Tibial nerve (tissue), 4 donors: ENCODE results near the gene NCOA3. TPM values are rescaled to one million over a fixed set of nuclear protein-coding genes. Genes with fewer than 3 reads are reported as not detected.
A peak's percentile ranks its signal among the peaks of the same experiment; 100 is the strongest.

Source experiments
- DNase-seq, 2 donors: peaks; one replicate each; pipeline ENCODE4 v3.0.0-alpha.2; 2019; ENCODE audit warnings: low spot score in 2 of 2
- H3K27ac ChIP-seq, 4 donors: fragments of 200-600 bp; sonication (generic) in 3 of 4; one replicate each; pipeline ENCODE4 v1.5.1; 2017 to 2019; ENCODE audit warnings: mild to moderate bottlenecking in 1 of 4
- H3K27me3 ChIP-seq, 2 donors: fragments of 200-600 bp; sonication (generic) in 1 of 2; one replicate each; pipeline versions ENCODE4 v1.5.1 to v1.6.0; 2017 to 2019
- H3K36me3 ChIP-seq, 3 donors: fragments of 200-600 bp; sonication (generic); one replicate each; pipeline ENCODE4 v1.5.1; 2018 to 2019
- H3K4me1 ChIP-seq, 4 donors: fragments of 200-600 bp; sonication (generic) in 3 of 4; one replicate each; pipeline ENCODE4 v1.5.1; 2017 to 2019
- H3K4me3 ChIP-seq, 4 donors: fragments of 200-600 bp; sonication (generic) in 3 of 4; one replicate each; pipeline ENCODE4 v1.5.1; 2017 to 2019; ENCODE audit warnings: mild to moderate bottlenecking in 1 of 4, moderate library complexity in 1 of 4
- H3K9me3 ChIP-seq, 4 donors: fragments of 200-600 bp; sonication (generic) in 3 of 4; one replicate each; pipeline ENCODE4 v1.5.1; 2017 to 2019
- CTCF ChIP-seq, 5 experiments: fragments of 200-600 bp in 3 of 5; fragments of 450-650 bp in 2 of 5; sonication (generic) in 3 of 5; IDR thresholded peaks; one replicate each; pipeline ENCODE4 v1.5.1; 2016 to 2019; ENCODE audit warnings: antibody characterized with exemption in 5 of 5, mild to moderate bottlenecking in 3 of 5, moderate library complexity in 2 of 5
- EP300 ChIP-seq, 2 donors: sonication (generic); formaldehyde crosslinking; IDR thresholded peaks; one replicate each; pipeline ENCODE4 v1.6.1; 2017; ENCODE audit warnings: antibody characterized with exemption in 2 of 2, mild to moderate bottlenecking in 1 of 2
- POLR2A ChIP-seq, 2 donors: fragments of 450-650 bp; IDR thresholded peaks; one replicate each; pipeline ENCODE4 v1.6.1; 2017; ENCODE audit warnings: antibody characterized with exemption in 2 of 2, mild to moderate bottlenecking in 2 of 2, moderate library complexity in 2 of 2
- WGBS, 2 donors: methylation state at CpG; one replicate each; pipeline ENCODE4 v1.1.5; 2018; 5-methylcytosine and 5-hydroxymethylcytosine counted together
- total RNA-seq, 4 donors: library from RNA; depleted of rRNA; stranded (reverse); fragments of >200 nt; gene quantifications; one replicate each; pipeline ENCODE4 v1.1.0, GENCODE V29; 2016

The NCOA3 gene
- 10 to 100 TPM; 38.0 to 48.9 (median 40.7) TPM for total RNA-seq

- WGBS, 2 donors: 1% methylated on average over 61 to 74 of the region's 74 CpGs
- H3K36me3 ChIP-seq: no peaks in the 10 kb centered on the region
- peak within 1 kb of the TSS; percentile 83 to 97 (median 96) for H3K27ac ChIP-seq
- peak within 1 kb of the TSS; percentile 86 to 99 (median 92) for H3K4me3 ChIP-seq
- H3K27me3 ChIP-seq: no peaks in the 10 kb centered on the region
- H3K9me3 ChIP-seq: no peaks in the 10 kb centered on the region
- peak; percentile 88 to 89 for DNase-seq
- TF ChIP-seq CTCF (IDR thresholded peaks at IDR 0.05) (peak; percentile 51 to 91 (median 69)), POLR2A (IDR thresholded peaks at IDR 0.05) (peak; percentile 85 to 94), EP300 (IDR thresholded peaks at IDR 0.05) (peak; percentile 73 to 99)
- H3K4me1 ChIP-seq: peaks cover 0 to 35% (median 8%) of the 10 kb centered on the region in 4 donors
Measured at GRCh38 chr20:47501482-47502270, at the start of gene NCOA3. Gene NCOA3, plus strand, starts transcription at chr20:47501887. Its CDS starts 120,361 bp downstream, at chr20:47622248.

GRCh38 chr20:47452736-47453161, 48.9 kb upstream of the NCOA3 start:
- Histone ChIP-seq H3K4me3 (no peak overlapping the region), H3K4me1 (peaks cover 0 to 6% (median 0%) of the 10 kb centered on the region in 4 donors), H3K27ac (no peak overlapping the region), H3K9me3 (no peaks in the 10 kb centered on the region), H3K27me3 (no peaks in the 10 kb centered on the region), H3K36me3 (no peaks in the 10 kb centered on the region)
- WGBS, 2 donors: 79 to 93% methylated on average over 1 of the region's 1 CpG
- TF ChIP-seq CTCF (IDR thresholded peaks at IDR 0.05): no peak
- no peak for DNase-seq

- TF ChIP-seq POLR2A (IDR thresholded peaks at IDR 0.05) (no peak), CTCF (IDR thresholded peaks at IDR 0.05) (no peak), EP300 (IDR thresholded peaks at IDR 0.05) (no peak)
- H3K9me3 ChIP-seq: no peaks in the 10 kb centered on the region
- H3K27ac ChIP-seq: no peak overlapping the region
- DNase-seq: no peak
- peaks cover 0 to 6% (median 0%) of the 10 kb centered on the region in 4 donors for H3K4me1 ChIP-seq
- WGBS, 2 donors: 41 to 42% methylated on average over 4 of the region's 4 CpGs
- no peaks in the 10 kb centered on the region for H3K27me3 ChIP-seq
- no peaks in the 10 kb centered on the region for H3K36me3 ChIP-seq
- no peak overlapping the region for H3K4me3 ChIP-seq
Measured at GRCh38 chr20:47453167-47453782, 48.4 kb upstream of the NCOA3 start.

GRCh38 chr20:47454298-47455132, 47.2 kb upstream of the NCOA3 start:
- H3K4me3 ChIP-seq: no peak overlapping the region
- WGBS, 2 donors: 86 to 88% methylated on average over 10 of the region's 10 CpGs
- no peaks in the 10 kb centered on the region for H3K36me3 ChIP-seq
- DNase-seq: no peak
- H3K27me3 ChIP-seq: no peaks in the 10 kb centered on the region
- H3K9me3 ChIP-seq: no peaks in the 10 kb centered on the region
- H3K27ac ChIP-seq: no peak overlapping the region
- H3K4me1 ChIP-seq: peaks cover 0 to 6% (median 0%) of the 10 kb centered on the region in 4 donors
- TF ChIP-seq CTCF (IDR thresholded peaks at IDR 0.05): no peak
- no peak for TF ChIP-seq POLR2A (IDR thresholded peaks at IDR 0.05)
- TF ChIP-seq EP300 (IDR thresholded peaks at IDR 0.05): no peak
